ENCODE data around the gene FBXO34.

FBXO34 gene

DNA sequence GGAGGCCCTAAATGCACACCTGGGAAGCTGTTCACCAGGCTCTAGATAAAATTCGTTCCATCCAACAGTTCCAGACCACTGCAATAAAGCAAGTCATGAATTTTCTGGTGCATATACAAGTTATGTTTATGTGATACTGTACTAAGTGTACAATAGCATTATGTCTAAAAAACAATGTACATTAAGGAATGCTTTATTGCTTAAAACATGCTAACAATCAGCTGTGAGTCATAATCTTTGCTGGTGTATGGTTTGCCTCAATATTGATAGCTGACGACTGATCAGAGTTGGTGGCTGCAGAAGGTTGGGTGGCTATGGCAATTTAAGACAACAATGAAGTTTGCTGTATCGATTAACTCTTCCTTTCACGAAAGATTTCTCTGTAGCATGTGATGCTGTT, 88.1 kb downstream of the FBXO34 start:
- no peak overlapping the region for H2BK120ac ChIP-seq (ENCODE audit: low read depth, low read length)
- H3K4me1 ChIP-seq (ENCODE audit: control insufficient read depth, low read depth, low read length), result no peaks in the 10 kb centered on the region
- H3K4me3 ChIP-seq (ENCODE audit: low read length), result no peak overlapping the region
- H3K36me3 ChIP-seq (ENCODE audit: control insufficient read depth, insufficient read depth, low read length), result peaks cover 3% of the 10 kb centered on the region
- no peak overlapping the region for H4K8ac ChIP-seq (ENCODE audit: low read depth, low read length)
- no peaks in the 10 kb centered on the region for H3K27me3 ChIP-seq (ENCODE audit: insufficient read depth, low read length, poor library complexity)
- H2AK5ac ChIP-seq (ENCODE audit: low read length), result no peak overlapping the region
- no peak overlapping the region for H3K4me2 ChIP-seq (ENCODE audit: low read length)
- no peak overlapping the region for H3K9ac ChIP-seq (ENCODE audit: low read length)
- no peak overlapping the region for H3K4ac ChIP-seq (ENCODE audit: low read depth, low read length)
- no peaks in the 10 kb centered on the region for H3K79me1 ChIP-seq (ENCODE audit: low read length)
- no CpG with 5 or more reads among the region's 4 CpGs for WGBS (ENCODE audit: extremely low coverage, insufficient coverage, low lambda C conversion rate)
- no peak overlapping the region for H3K56ac ChIP-seq (ENCODE audit: low read length)
- H4K5ac ChIP-seq (ENCODE audit: low read length), result no peak overlapping the region
- no peak overlapping the region for H3K23ac ChIP-seq (ENCODE audit: low read length)
- no peak overlapping the region for H3K27ac ChIP-seq (ENCODE audit: low read depth, low read length)
- no peak overlapping the region for H2BK5ac ChIP-seq (ENCODE audit: low read length)
- H3K79me2 ChIP-seq (ENCODE audit: control insufficient read depth, insufficient read depth, low read length), result no peaks in the 10 kb centered on the region
- DNase-seq, result no peak
- no peak overlapping the region for H3K18ac ChIP-seq (ENCODE audit: low read length)
- no peak overlapping the region for H2BK15ac ChIP-seq (replicated peaks; ENCODE audit: low read depth)

DNA sequence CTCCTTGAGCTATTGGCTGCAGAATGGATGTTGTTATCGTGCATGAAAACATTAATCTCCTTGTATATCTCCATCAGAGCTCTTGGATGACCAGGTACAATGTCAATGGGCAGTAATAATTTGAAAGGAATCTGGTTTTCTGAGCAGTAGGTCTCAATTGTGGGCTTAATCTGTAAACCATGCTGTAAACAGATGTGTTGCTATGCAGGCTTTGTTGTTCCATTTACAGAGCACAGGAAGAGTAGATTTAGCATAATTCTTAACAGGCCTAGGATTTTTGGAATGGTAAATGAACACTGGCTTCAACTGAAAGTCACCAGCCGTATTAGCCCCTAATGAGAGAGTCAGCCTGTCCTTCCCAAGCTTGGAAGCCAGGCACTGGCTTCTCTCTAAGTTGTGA, 90.0 kb downstream of the FBXO34 start:
- Histone ChIP-seq H3K79me2 (ENCODE audit: control insufficient read depth, insufficient read depth, low read length) (no peaks in the 10 kb centered on the region), H4K8ac (ENCODE audit: low read depth, low read length) (no peak overlapping the region), H3K27me3 (ENCODE audit: insufficient read depth, low read length, poor library complexity) (no peaks in the 10 kb centered on the region), H3K56ac (ENCODE audit: low read length) (no peak overlapping the region), H3K9ac (ENCODE audit: low read length) (no peak overlapping the region), H3K79me1 (ENCODE audit: low read length) (no peaks in the 10 kb centered on the region), H3K23ac (ENCODE audit: low read length) (no peak overlapping the region), H2BK15ac (replicated peaks; ENCODE audit: low read depth) (no peak overlapping the region), H2BK120ac (ENCODE audit: low read depth, low read length) (no peak overlapping the region), H3K4ac (ENCODE audit: low read depth, low read length) (no peak overlapping the region), H3K27ac (ENCODE audit: low read depth, low read length) (no peak overlapping the region), H2BK5ac (ENCODE audit: low read length) (no peak overlapping the region), H4K5ac (ENCODE audit: low read length) (no peak overlapping the region), H2AK5ac (ENCODE audit: low read length) (no peak overlapping the region), H3K4me2 (ENCODE audit: low read length) (no peak overlapping the region), H3K36me3 (ENCODE audit: control insufficient read depth, insufficient read depth, low read length) (no peaks in the 10 kb centered on the region), H3K4me3 (ENCODE audit: low read length) (no peak overlapping the region), H3K4me1 (ENCODE audit: control insufficient read depth, low read depth, low read length) (no peaks in the 10 kb centered on the region), H3K18ac (ENCODE audit: low read length) (no peak overlapping the region)
- DNase-seq, result no peak
- no CpG with 5 or more reads among the region's 2 CpGs for WGBS (ENCODE audit: extremely low coverage, insufficient coverage, low lambda C conversion rate)

DNA sequence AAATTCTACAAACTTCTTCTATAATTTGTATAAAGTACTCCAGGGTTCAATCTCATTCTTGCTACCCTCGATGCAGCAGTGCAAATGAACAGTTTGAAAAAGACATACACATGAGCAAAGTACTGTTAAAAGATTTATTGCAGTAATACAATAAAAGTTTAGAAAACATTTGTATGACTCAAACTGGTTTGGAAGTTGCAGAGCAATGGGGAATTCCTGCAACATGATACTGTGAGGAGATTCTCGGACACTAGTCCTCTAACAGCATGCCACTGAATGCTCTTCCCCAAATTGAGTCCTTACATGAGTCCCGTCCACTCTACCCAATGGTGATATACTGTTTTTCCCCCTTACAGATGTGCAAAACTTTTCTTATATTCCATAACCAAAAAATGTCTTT, 95.0 kb downstream of the FBXO34 start:
- H3K9ac ChIP-seq (ENCODE audit: low read length), result no peak overlapping the region
- no peak overlapping the region for H3K56ac ChIP-seq (ENCODE audit: low read length)
- no peak overlapping the region for H4K8ac ChIP-seq (ENCODE audit: low read depth, low read length)
- no peak overlapping the region for H3K27ac ChIP-seq (ENCODE audit: low read depth, low read length)
- no peak overlapping the region for H2BK120ac ChIP-seq (ENCODE audit: low read depth, low read length)
- no peaks in the 10 kb centered on the region for H3K79me2 ChIP-seq (ENCODE audit: control insufficient read depth, insufficient read depth, low read length)
- no peak overlapping the region for H3K4me2 ChIP-seq (ENCODE audit: low read length)
- H2BK15ac ChIP-seq (replicated peaks; ENCODE audit: low read depth), result no peak overlapping the region
- DNase-seq, result no peak
- H3K27me3 ChIP-seq (ENCODE audit: insufficient read depth, low read length, poor library complexity), result no peaks in the 10 kb centered on the region
- no peaks in the 10 kb centered on the region for H3K4me1 ChIP-seq (ENCODE audit: control insufficient read depth, low read depth, low read length)
- H3K23ac ChIP-seq (ENCODE audit: low read length), result no peak overlapping the region
- peaks cover 4% of the 10 kb centered on the region for H3K36me3 ChIP-seq (ENCODE audit: control insufficient read depth, insufficient read depth, low read length)
- H4K5ac ChIP-seq (ENCODE audit: low read length), result no peak overlapping the region
- no peak overlapping the region for H3K18ac ChIP-seq (ENCODE audit: low read length)
- no peak overlapping the region for H2BK5ac ChIP-seq (ENCODE audit: low read length)
- no peak overlapping the region for H3K4me3 ChIP-seq (ENCODE audit: low read length)
- no peak overlapping the region for H2AK5ac ChIP-seq (ENCODE audit: low read length)
- H3K79me1 ChIP-seq (ENCODE audit: low read length), result no peaks in the 10 kb centered on the region
- H3K4ac ChIP-seq (ENCODE audit: low read depth, low read length), result no peak overlapping the region
- WGBS (ENCODE audit: extremely low coverage, insufficient coverage, low lambda C conversion rate), result no CpG with 5 or more reads among the region's 3 CpGs

DNA sequence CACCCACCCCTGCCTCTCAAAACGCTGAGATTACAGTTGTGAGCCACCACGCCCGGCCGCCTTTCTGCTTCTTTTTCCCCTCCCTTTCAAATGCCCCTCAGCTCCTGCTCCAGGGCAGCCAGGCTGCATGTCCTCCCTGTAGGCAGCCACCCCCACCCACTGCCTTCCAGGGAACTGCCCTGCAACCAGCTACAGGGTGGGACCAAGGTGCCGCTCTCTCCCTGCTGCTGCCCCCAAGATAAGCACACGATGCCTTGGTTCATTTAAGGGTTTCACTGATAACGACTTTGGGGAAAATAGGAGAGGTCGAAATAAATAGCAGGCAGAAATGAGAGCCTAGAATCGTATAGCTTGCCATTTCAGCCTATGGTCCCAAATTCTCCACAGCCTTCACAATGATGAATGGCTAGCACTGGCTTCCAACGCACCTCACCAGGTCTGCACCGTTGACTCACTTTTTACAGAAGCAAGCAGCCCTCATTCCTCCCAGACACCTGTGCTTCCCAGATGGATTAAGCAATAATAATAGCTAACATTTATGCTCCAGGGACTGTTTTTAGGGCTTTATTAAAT, 99.7 kb downstream of the FBXO34 start:
- DNase-seq, result no peak
- no peak overlapping the region for H2AK5ac ChIP-seq (ENCODE audit: low read length)
- no peaks in the 10 kb centered on the region for H3K27me3 ChIP-seq (ENCODE audit: insufficient read depth, low read length, poor library complexity)
- no peaks in the 10 kb centered on the region for H3K79me2 ChIP-seq (ENCODE audit: control insufficient read depth, insufficient read depth, low read length)
- H3K23ac ChIP-seq (ENCODE audit: low read length), result no peak overlapping the region
- no peak overlapping the region for H3K27ac ChIP-seq (ENCODE audit: low read depth, low read length)
- H4K5ac ChIP-seq (ENCODE audit: low read length), result no peak overlapping the region
- H4K8ac ChIP-seq (ENCODE audit: low read depth, low read length), result no peak overlapping the region
- H3K4me1 ChIP-seq (ENCODE audit: control insufficient read depth, low read depth, low read length), result no peaks in the 10 kb centered on the region
- no peak overlapping the region for H2BK15ac ChIP-seq (replicated peaks; ENCODE audit: low read depth)
- no peak overlapping the region for H3K4me3 ChIP-seq (ENCODE audit: low read length)
- H3K4ac ChIP-seq (ENCODE audit: low read depth, low read length), result no peak overlapping the region
- no peak overlapping the region for H2BK5ac ChIP-seq (ENCODE audit: low read length)
- H3K18ac ChIP-seq (ENCODE audit: low read length), result no peak overlapping the region
- H3K79me1 ChIP-seq (ENCODE audit: low read length), result no peaks in the 10 kb centered on the region
- H3K36me3 ChIP-seq (ENCODE audit: control insufficient read depth, insufficient read depth, low read length), result peaks cover 4% of the 10 kb centered on the region
- no CpG with 5 or more reads among the region's 11 CpGs for WGBS (ENCODE audit: extremely low coverage, insufficient coverage, low lambda C conversion rate)
- H3K56ac ChIP-seq (ENCODE audit: low read length), result no peak overlapping the region
- no peak overlapping the region for H3K9ac ChIP-seq (ENCODE audit: low read length)
- H2BK120ac ChIP-seq (ENCODE audit: low read depth, low read length), result no peak overlapping the region
- H3K4me2 ChIP-seq (ENCODE audit: low read length), result no peak overlapping the region

DNA sequence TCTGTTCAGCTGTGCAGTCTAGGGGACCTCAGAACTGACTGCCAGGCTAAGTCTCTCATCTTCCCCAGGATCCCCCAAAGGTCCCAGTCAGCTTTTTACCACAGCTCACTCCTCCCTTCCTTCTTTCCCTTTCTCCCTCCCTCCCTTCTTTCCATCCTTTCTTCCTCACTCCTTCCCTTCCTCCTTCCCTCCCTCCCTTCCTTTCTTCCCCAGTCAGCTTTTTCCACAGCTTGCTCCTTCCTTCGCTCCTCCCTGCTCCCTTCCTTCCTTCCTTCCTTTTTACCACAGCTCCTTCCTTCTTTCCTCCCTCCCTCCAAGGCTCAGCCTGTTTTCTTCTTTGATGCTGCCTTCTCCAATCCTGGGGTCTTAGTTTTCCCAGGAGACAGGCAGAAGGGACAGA, 101.2 kb downstream of the FBXO34 start:
- H2BK120ac ChIP-seq (ENCODE audit: low read depth, low read length), result no peak overlapping the region
- no peak overlapping the region for H3K23ac ChIP-seq (ENCODE audit: low read length)
- no CpG with 5 or more reads among the region's 1 CpG for WGBS (ENCODE audit: extremely low coverage, insufficient coverage, low lambda C conversion rate)
- no peaks in the 10 kb centered on the region for H3K4me1 ChIP-seq (ENCODE audit: control insufficient read depth, low read depth, low read length)
- no peak overlapping the region for H2AK5ac ChIP-seq (ENCODE audit: low read length)
- no peaks in the 10 kb centered on the region for H3K79me2 ChIP-seq (ENCODE audit: control insufficient read depth, insufficient read depth, low read length)
- no peak overlapping the region for H3K27ac ChIP-seq (ENCODE audit: low read depth, low read length)
- no peaks in the 10 kb centered on the region for H3K79me1 ChIP-seq (ENCODE audit: low read length)
- H3K9ac ChIP-seq (ENCODE audit: low read length), result no peak overlapping the region
- H2BK15ac ChIP-seq (replicated peaks; ENCODE audit: low read depth), result no peak overlapping the region
- H3K36me3 ChIP-seq (ENCODE audit: control insufficient read depth, insufficient read depth, low read length), result peaks cover 5% of the 10 kb centered on the region
- no peak for DNase-seq
- H3K27me3 ChIP-seq (ENCODE audit: insufficient read depth, low read length, poor library complexity), result no peaks in the 10 kb centered on the region
- no peak overlapping the region for H4K5ac ChIP-seq (ENCODE audit: low read length)
- no peak overlapping the region for H3K18ac ChIP-seq (ENCODE audit: low read length)
- H2BK5ac ChIP-seq (ENCODE audit: low read length), result no peak overlapping the region
- H3K56ac ChIP-seq (ENCODE audit: low read length), result no peak overlapping the region
- no peak overlapping the region for H3K4ac ChIP-seq (ENCODE audit: low read depth, low read length)
- no peak overlapping the region for H4K8ac ChIP-seq (ENCODE audit: low read depth, low read length)
- H3K4me2 ChIP-seq (ENCODE audit: low read length), result no peak overlapping the region
- H3K4me3 ChIP-seq (ENCODE audit: low read length), result no peak overlapping the region

DNA sequence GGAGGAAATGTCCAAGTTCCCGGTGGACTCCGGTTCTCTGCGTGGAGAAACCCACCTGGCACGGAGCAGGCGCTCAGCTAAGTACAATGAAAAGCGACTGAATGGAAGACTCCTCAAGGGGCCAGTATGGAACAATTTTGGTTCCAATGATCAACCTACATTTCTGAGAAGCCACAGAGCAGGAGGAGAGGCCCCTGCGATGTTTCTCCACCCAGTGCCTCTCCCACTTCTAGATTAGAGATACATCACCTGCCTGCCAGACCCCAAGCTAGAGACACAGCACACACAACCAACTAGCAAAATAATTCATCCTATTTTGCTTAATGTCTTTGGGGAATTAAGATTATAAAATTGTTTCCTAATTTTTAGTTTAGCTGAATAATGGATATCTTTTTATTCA, 101.6 kb downstream of the FBXO34 start:
- Histone ChIP-seq H2BK120ac (ENCODE audit: low read depth, low read length) (no peak overlapping the region), H3K4me2 (ENCODE audit: low read length) (no peak overlapping the region), H3K4me3 (ENCODE audit: low read length) (no peak overlapping the region), H3K4me1 (ENCODE audit: control insufficient read depth, low read depth, low read length) (no peaks in the 10 kb centered on the region), H3K27me3 (ENCODE audit: insufficient read depth, low read length, poor library complexity) (no peaks in the 10 kb centered on the region), H3K27ac (ENCODE audit: low read depth, low read length) (no peak overlapping the region), H2AK5ac (ENCODE audit: low read length) (no peak overlapping the region), H3K23ac (ENCODE audit: low read length) (no peak overlapping the region), H3K9ac (ENCODE audit: low read length) (no peak overlapping the region), H2BK5ac (ENCODE audit: low read length) (no peak overlapping the region), H2BK15ac (replicated peaks; ENCODE audit: low read depth) (no peak overlapping the region), H3K36me3 (ENCODE audit: control insufficient read depth, insufficient read depth, low read length) (peaks cover 5% of the 10 kb centered on the region), H3K18ac (ENCODE audit: low read length) (no peak overlapping the region), H4K5ac (ENCODE audit: low read length) (no peak overlapping the region), H3K79me2 (ENCODE audit: control insufficient read depth, insufficient read depth, low read length) (no peaks in the 10 kb centered on the region), H3K4ac (ENCODE audit: low read depth, low read length) (no peak overlapping the region), H3K56ac (ENCODE audit: low read length) (no peak overlapping the region), H3K79me1 (ENCODE audit: low read length) (no peaks in the 10 kb centered on the region), H4K8ac (ENCODE audit: low read depth, low read length) (no peak overlapping the region)
- no CpG with 5 or more reads among the region's 7 CpGs for WGBS (ENCODE audit: extremely low coverage, insufficient coverage, low lambda C conversion rate)
- no peak for DNase-seq
